A549 (cell line): ENCODE data around the gene MEF2C. TPM values are rescaled to one million over a fixed set of nuclear protein-coding genes. Genes with fewer than 3 reads are reported as not detected.

ENCODE experiments used
- ATAC-seq, 2 experiments: fragments of 200-7000 bp in 1 of 2; fragments of >200 bp in 1 of 2; cut with Nextera tagmentation in 1 of 2; cut with Tn5 transposase in 1 of 2; 3 replicates each; pipeline versions ENCODE4 v1.8.0 to v1.9.1; 2018 to 2020; ENCODE audit warnings: mild to moderate bottlenecking in 1 of 2, moderate library complexity in 1 of 2
- CTCF ChIA-PET: fragments of 300-600 bp; sonication (Branson Sonifier 250); formaldehyde crosslinking; extraction: SDS; loops from one replicate; lab custom pipeline; 2021; ENCODE audit warnings: antibody characterized with exemption, inconsistent platforms; lab: Yijun Ruan, JAX
- POLR2A ChIA-PET: fragments of 350-600 bp; formaldehyde crosslinking; extraction: SDS; loops from one replicate; lab custom pipeline; 2021; ENCODE audit warnings: antibody characterized with exemption, inconsistent platforms; lab: Yijun Ruan, JAX
- DNase-seq, 2 experiments: peaks; one replicate each; pipeline versions ENCODE4 v3.0.0 to v3.0.0-alpha.2; 2011 to 2016; ENCODE audit warnings: low read depth in 1 of 2, low spot score in 1 of 2
- FAIRE-seq: peaks from 2 replicates; lab custom pipeline; 2011; peaks lifted over from hg19 to GRCh38; lab: Jason Lieb, UNC
- H3K27ac ChIP-seq, 2 experiments: fragments of >200 bp; sonication (Bioruptor Twin); formaldehyde crosslinking; 3 replicates each; pipeline ENCODE4 v1.5.1; 2016 to 2017
- H3K4me1 ChIP-seq: fragments of >200 bp; sonication (Bioruptor Twin); formaldehyde crosslinking; 3 replicates; pipeline ENCODE4 v1.6.1; 2016
- H3K4me2 ChIP-seq: fragments of >200 bp; sonication (Bioruptor Twin); formaldehyde crosslinking; 3 replicates; pipeline ENCODE4 v1.6.1; 2016
- H3K4me3 ChIP-seq: fragments of >200 bp; sonication (Bioruptor Twin); formaldehyde crosslinking; 3 replicates; pipeline ENCODE4 v1.5.1; 2016
- H3K9me3 ChIP-seq: fragments of >200 bp; sonication (Bioruptor Twin); formaldehyde crosslinking; 3 replicates; pipeline ENCODE4 v1.6.1; 2016
- ATOH8 ChIP-seq: fragments of 250-450 bp; sonication (Bioruptor Pico); IDR thresholded peaks from 2 replicates; pipeline ENCODE4 v1.5.0; 2020; ENCODE audit warnings: low read depth, mild to moderate bottlenecking, moderate library complexity
- CBX8 ChIP-seq: fragments of 200-600 bp; sonication (generic); IDR thresholded peaks from 2 replicates; pipeline ENCODE4 v1.6.1; 2016
- CEBPB ChIP-seq, 2 experiments: fragments of >200 bp in 1 of 2; sonication (Bioruptor Twin) in 1 of 2; formaldehyde crosslinking in 1 of 2; IDR thresholded peaks; 2 replicates each; pipeline ENCODE4 v1.6.1; 2012 to 2016
- CHD2 ChIP-seq: fragments of 150-350 bp; IDR thresholded peaks from 2 replicates; pipeline ENCODE4 v1.6.1; 2014; ENCODE audit warnings: low read length; ENCODE audit not compliant: partially characterized antibody
- CHD4 ChIP-seq: fragments of 200-600 bp; sonication (generic); IDR thresholded peaks from 2 replicates; pipeline ENCODE4 v1.6.1; 2016; ENCODE audit warnings: antibody characterized with exemption, mild to moderate bottlenecking, borderline replicate concordance
- EHF ChIP-seq: fragments of 250-450 bp; sonication (Bioruptor Pico); IDR thresholded peaks from 2 replicates; pipeline ENCODE4 v1.5.0; 2020; ENCODE audit warnings: mild to moderate bottlenecking
- EHMT2 ChIP-seq: fragments of 200-600 bp; sonication (generic); IDR thresholded peaks from 2 replicates; pipeline ENCODE4 v1.6.1; 2016; ENCODE audit warnings: antibody characterized with exemption, low read depth, mild to moderate bottlenecking, moderate library complexity
- ELK1 ChIP-seq: fragments of 150-350 bp; IDR thresholded peaks from 2 replicates; pipeline ENCODE4 v1.6.1; 2014; ENCODE audit warnings: low read depth, mild to moderate bottlenecking, low read length
- EP300 ChIP-seq, 2 experiments: fragments of >200 bp; sonication (Bioruptor Twin); formaldehyde crosslinking; IDR thresholded peaks; 2 replicates in 1 of 2; 3 replicates in 1 of 2; pipeline ENCODE4 v1.6.1; 2016 to 2017
- FOSL2 ChIP-seq, 2 experiments: fragments of 450-650 bp in 1 of 2; fragments of >200 bp in 1 of 2; sonication (Bioruptor Twin) in 1 of 2; formaldehyde crosslinking; IDR thresholded peaks; 2 replicates each; pipeline versions ENCODE4 v1.5.0 to v1.6.1; 2016 to 2020; ENCODE audit warnings: mild to moderate bottlenecking in 1 of 2, moderate library complexity in 1 of 2
- HDAC2 ChIP-seq: fragments of 200-600 bp; sonication (generic); IDR thresholded peaks from 2 replicates; pipeline ENCODE4 v1.6.1; 2016
- HEYL ChIP-seq: fragments of 250-450 bp; sonication (Bioruptor Pico); IDR thresholded peaks from 2 replicates; pipeline ENCODE4 v1.8.0; 2021; ENCODE audit warnings: mild to moderate bottlenecking, moderate library complexity
- HMGXB4 ChIP-seq: fragments of 250-450 bp; sonication (Bioruptor Pico); IDR thresholded peaks from 2 replicates; pipeline ENCODE4 v1.5.0; 2021; ENCODE audit warnings: mild to moderate bottlenecking, moderate library complexity, borderline replicate concordance
- HOXA7 ChIP-seq: fragments of 250-450 bp; sonication (Bioruptor Pico); IDR thresholded peaks from 2 replicates; pipeline ENCODE4 v1.5.0; 2020; ENCODE audit warnings: mild to moderate bottlenecking, moderate library complexity
- HOXB5 ChIP-seq: fragments of 250-450 bp; sonication (Bioruptor Pico); IDR thresholded peaks from 2 replicates; pipeline ENCODE4 v1.5.0; 2020; ENCODE audit warnings: mild to moderate bottlenecking, moderate library complexity
- JUN ChIP-seq, 2 experiments: fragments of >200 bp; sonication (Bioruptor Twin); formaldehyde crosslinking; IDR thresholded peaks; 2 replicates in 1 of 2; 3 replicates in 1 of 2; pipeline ENCODE4 v1.6.1; 2016 to 2017
- JUNB ChIP-seq: fragments of >200 bp; sonication (Bioruptor Twin); formaldehyde crosslinking; IDR thresholded peaks from 2 replicates; pipeline ENCODE4 v1.6.1; 2016
- MAFK ChIP-seq: fragments of 450-650 bp; IDR thresholded peaks from 2 replicates; pipeline ENCODE4 v1.6.1; 2014; ENCODE audit not compliant: partially characterized antibody
- MAX ChIP-seq: IDR thresholded peaks from 2 replicates; pipeline ENCODE4 v1.6.1; 2012
- MYC ChIP-seq: IDR thresholded peaks from 2 replicates; pipeline ENCODE4 v1.6.1; 2012; ENCODE audit warnings: mild to moderate bottlenecking, inconsistent platforms, low read length, improper control_type of control experiment, borderline replicate concordance
- NPAS2 ChIP-seq: fragments of 250-450 bp; sonication (Bioruptor Pico); IDR thresholded peaks from 2 replicates; pipeline ENCODE4 v1.8.0; 2022; ENCODE audit warnings: mild to moderate bottlenecking, moderate library complexity, borderline replicate concordance
- PHF8 ChIP-seq: fragments of 200-600 bp; sonication (generic); IDR thresholded peaks from 2 replicates; pipeline ENCODE4 v1.6.1; 2016; ENCODE audit warnings: low read depth, mild to moderate bottlenecking, antibody characterized with exemption, moderate library complexity, borderline replicate concordance
- POLR2A ChIP-seq: IDR thresholded peaks from 2 replicates; pipeline ENCODE4 v1.6.1; 2012; ENCODE audit warnings: mild to moderate bottlenecking, low read length
- RNF2 ChIP-seq: fragments of 200-600 bp; sonication (generic); IDR thresholded peaks from 2 replicates; pipeline ENCODE4 v1.6.1; 2016; ENCODE audit warnings: low read depth, mild to moderate bottlenecking, antibody characterized with exemption, moderate library complexity, borderline replicate concordance
- SMC3 ChIP-seq: fragments of >200 bp; sonication (Bioruptor Twin); formaldehyde crosslinking; IDR thresholded peaks from 3 replicates; pipeline ENCODE4 v1.6.1; 2018; ENCODE audit warnings: inconsistent platforms
- SREBF2 ChIP-seq: fragments of 450-650 bp; IDR thresholded peaks from 2 replicates; pipeline ENCODE4 v1.6.1; 2014; ENCODE audit warnings: mild to moderate bottlenecking, moderate library complexity
- TFCP2L1 ChIP-seq: fragments of 250-450 bp; sonication (Bioruptor Pico); IDR thresholded peaks from 2 replicates; pipeline ENCODE4 v1.5.0; 2021; ENCODE audit warnings: mild to moderate bottlenecking
- USF2 ChIP-seq: fragments of 450-650 bp; IDR thresholded peaks from 2 replicates; pipeline ENCODE4 v1.6.1; 2014; ENCODE audit warnings: antibody characterized with exemption
- ZC3H11A ChIP-seq: fragments of 450-650 bp; IDR thresholded peaks from 2 replicates; pipeline ENCODE4 v1.6.1; 2014; ENCODE audit warnings: antibody characterized with exemption, mild to moderate bottlenecking
- ZFP36 ChIP-seq: fragments of 450-650 bp; IDR thresholded peaks from 2 replicates; pipeline ENCODE4 v1.6.1; 2014; ENCODE audit warnings: borderline replicate concordance; ENCODE audit not compliant: partially characterized antibody
- ZNF302 ChIP-seq: fragments of 250-450 bp; sonication (Bioruptor Pico); IDR thresholded peaks from 2 replicates; pipeline ENCODE4 v1.9.0; 2021; ENCODE audit warnings: inconsistent platforms, mild to moderate bottlenecking, moderate library complexity
- WGBS: methylation state at CpG from one replicate; pipeline ENCODE4 v1.1.6; 2017; ENCODE audit errors: missing lambda C conversion rate; 5-methylcytosine and 5-hydroxymethylcytosine counted together
- polyA plus RNA-seq, 4 experiments: library from polyadenylated mRNA; depleted of rRNA in 3 of 4; stranded (reverse); fragments of >200 nt; fragmentation: RNase III in 1 of 4; extraction: RNeasy Plus Mini Kit Qiagen cat#74134 plus additional on column Dnase treatment in 1 of 4; gene quantifications; 2 replicates in 3 of 4; 3 replicates in 1 of 4; pipeline ENCODE4 v1.2.3, GENCODE V29; 2011 to 2017

The MEF2C gene
- polyA plus RNA-seq, 2 of the 4 experiments (the other 2 are of a cell fraction): 0.03 to 0.06 TPM

- Histone ChIP-seq H3K27ac (no peak overlapping the region), H3K4me1 (no peaks in the 10 kb centered on the region), H3K4me2 (no peak overlapping the region), H3K4me3 (no peak overlapping the region), H3K9me3 (no peaks in the 10 kb centered on the region)
- 62% methylated on average over 2 of the region's 2 CpGs for WGBS
- DNase-seq (no peak), ATAC-seq (no peak), FAIRE-seq (no peak)
- TF ChIP-seq EP300 (IDR thresholded peaks at IDR 0.05) (no peak), HMGXB4 (no peak), MYC (no peak), USF2 (no peak), SREBF2 (no peak), EHMT2 (no peak), ATOH8 (no peak), ZC3H11A (no peak), HDAC2 (no peak), JUN (IDR thresholded peaks at IDR 0.05) (no peak), PHF8 (no peak), MAX (no peak), POLR2A (no peak), CBX8 (no peak), NPAS2 (no peak), ELK1 (no peak)
- CTCF ChIA-PET: interaction anchor here (1.2 kb wide), 1 partner anchor 18 kb away, joined by 3 read pairs; no protein-coding TSS in a partner anchor
- POLR2A ChIA-PET: no interaction called here
Observed at GRCh38 chr5:88765171-88765570, 117.8 kb downstream of the MEF2C start.

GRCh38 chr5:88761939-88762338 is 121.0 kb downstream of the MEF2C start:
- 74% methylated on average over 2 of the region's 2 CpGs for WGBS
- CTCF ChIA-PET: interaction anchor here (0.8 to 1.1 kb wide), 2 partner anchors 10 to 981 kb away, joined by 3 read pairs; no protein-coding TSS in a partner anchor
- DNase-seq (no peak), FAIRE-seq (no peak), ATAC-seq (no peak)
- TF ChIP-seq CEBPB (IDR thresholded peaks at IDR 0.05): no peak
- TF ChIP-seq HOXB5 (CRISPR knock-in tag): no peak
- no peak for TF ChIP-seq HEYL
- TF ChIP-seq JUNB: no peak
- TF ChIP-seq HOXA7 (CRISPR knock-in tag): no peak
- no peak for TF ChIP-seq CBX8
- TF ChIP-seq SMC3: no peak
- TF ChIP-seq MAFK: no peak
- no peak for TF ChIP-seq TFCP2L1
- no peak for TF ChIP-seq CHD4
- no peak for TF ChIP-seq FOSL2 (IDR thresholded peaks at IDR 0.05)
- no peak for TF ChIP-seq FOSL2 (CRISPR knock-in tag; IDR thresholded peaks at IDR 0.05)
- TF ChIP-seq EHF (CRISPR knock-in tag): no peak
- no peak for TF ChIP-seq ZNF302 (CRISPR knock-in tag)
- no peak for TF ChIP-seq CHD2
- no peak for TF ChIP-seq ZFP36
- no peak for TF ChIP-seq USF2
- no peak for TF ChIP-seq RNF2
- H3K4me3 ChIP-seq: no peak overlapping the region
- H3K9me3 ChIP-seq: no peaks in the 10 kb centered on the region
- no peak overlapping the region for H3K27ac ChIP-seq
- no peaks in the 10 kb centered on the region for H3K4me1 ChIP-seq
- POLR2A ChIA-PET: no interaction called here
- H3K4me2 ChIP-seq: no peak overlapping the region
